ENCODE measurements around the gene ASTN1. TPM values are rescaled to one million over a fixed set of nuclear protein-coding genes. Genes with fewer than 3 reads are reported as not detected.
A peak's percentile ranks its signal among the peaks of the same experiment; 100 is the strongest.

Gene ASTN1
- total RNA-seq, 1 donor from 2014 or later, result not detected

GRCh38 chr1:176949033-176949662 lies 215.4 kb downstream of the ASTN1 start:
- H3K36me3 ChIP-seq (ENCODE audit: control insufficient read depth, insufficient read depth, low read length), result no peaks in the 10 kb centered on the region
- DNase-seq (ENCODE audit: low read depth), result peak; percentile 53
- H3K27me3 ChIP-seq (ENCODE audit: control insufficient read depth, insufficient read depth, low read length), result no peaks in the 10 kb centered on the region
- FAIRE-seq, result no peak
- peak; percentile 80 for TF ChIP-seq CTCF (IDR thresholded peaks at IDR 0.05; ENCODE audit: insufficient read depth, low read length, severe bottlenecking)
- no peak overlapping the region for H3K4me3 ChIP-seq (ENCODE audit: low read depth, low read length)

- H3K27me3 ChIP-seq (ENCODE audit: control insufficient read depth, insufficient read depth, low read length), result no peaks in the 10 kb centered on the region
- no peak for FAIRE-seq
Measured at GRCh38 chr1:176944606-176945005, 219.9 kb downstream of the ASTN1 start.

GRCh38 chr1:176943783-176944182 lies 220.7 kb downstream of the ASTN1 start:
- TF ChIP-seq CTCF (IDR thresholded peaks at IDR 0.05; ENCODE audit: insufficient read depth, low read length, severe bottlenecking), result no peak
- no peaks in the 10 kb centered on the region for H3K36me3 ChIP-seq (ENCODE audit: control insufficient read depth, insufficient read depth, low read length)
- no peak for DNase-seq (ENCODE audit: low read depth)

More at GRCh38 chr1:176944606-176945005, 219.9 kb downstream of the ASTN1 start:
- no peak for TF ChIP-seq CTCF (IDR thresholded peaks at IDR 0.05; ENCODE audit: insufficient read depth, low read length, severe bottlenecking)
- Histone ChIP-seq H3K36me3 (ENCODE audit: control insufficient read depth, insufficient read depth, low read length) (no peaks in the 10 kb centered on the region), H3K4me3 (ENCODE audit: low read depth, low read length) (no peak overlapping the region)
- no peak for DNase-seq (ENCODE audit: low read depth)

GRCh38 chr1:176942346-176942745 lies 222.2 kb downstream of the ASTN1 start:
- FAIRE-seq, result no peak
- TF ChIP-seq CTCF (IDR thresholded peaks at IDR 0.05; ENCODE audit: insufficient read depth, low read length, severe bottlenecking), result no peak
- Histone ChIP-seq H3K4me3 (ENCODE audit: low read depth, low read length) (no peak overlapping the region), H3K36me3 (ENCODE audit: control insufficient read depth, insufficient read depth, low read length) (no peaks in the 10 kb centered on the region), H3K27me3 (ENCODE audit: control insufficient read depth, insufficient read depth, low read length) (no peaks in the 10 kb centered on the region)
- no peak for DNase-seq (ENCODE audit: low read depth)

More at GRCh38 chr1:176943783-176944182, 220.7 kb downstream of the ASTN1 start:
- no peak for FAIRE-seq
- H3K27me3 ChIP-seq (ENCODE audit: control insufficient read depth, insufficient read depth, low read length), result no peaks in the 10 kb centered on the region
- H3K4me3 ChIP-seq (ENCODE audit: low read depth, low read length), result no peak overlapping the region

GRCh38 chr1:176939993-176940392 lies 224.5 kb downstream of the ASTN1 start:
- DNase-seq (ENCODE audit: low read depth) (no peak), FAIRE-seq (no peak)
- Histone ChIP-seq H3K4me3 (ENCODE audit: low read depth, low read length) (no peak overlapping the region), H3K36me3 (ENCODE audit: control insufficient read depth, insufficient read depth, low read length) (no peaks in the 10 kb centered on the region), H3K27me3 (ENCODE audit: control insufficient read depth, insufficient read depth, low read length) (no peaks in the 10 kb centered on the region)
- no peak for TF ChIP-seq CTCF (IDR thresholded peaks at IDR 0.05; ENCODE audit: insufficient read depth, low read length, severe bottlenecking)

- TF ChIP-seq CTCF (IDR thresholded peaks at IDR 0.05; ENCODE audit: insufficient read depth, low read length, severe bottlenecking), result no peak
- H3K4me3 ChIP-seq (ENCODE audit: low read depth, low read length), result no peak overlapping the region
- H3K27me3 ChIP-seq (ENCODE audit: control insufficient read depth, insufficient read depth, low read length), result no peaks in the 10 kb centered on the region
- no peak for DNase-seq (ENCODE audit: low read depth)
- no peaks in the 10 kb centered on the region for H3K36me3 ChIP-seq (ENCODE audit: control insufficient read depth, insufficient read depth, low read length)
- no peak for FAIRE-seq
Measured at GRCh38 chr1:176938375-176938774, 226.1 kb downstream of the ASTN1 start.

Measured in bronchial epithelial cell (primary cell).